ENCODE data around the gene MGAT5B.

The MGAT5B gene

DNA sequence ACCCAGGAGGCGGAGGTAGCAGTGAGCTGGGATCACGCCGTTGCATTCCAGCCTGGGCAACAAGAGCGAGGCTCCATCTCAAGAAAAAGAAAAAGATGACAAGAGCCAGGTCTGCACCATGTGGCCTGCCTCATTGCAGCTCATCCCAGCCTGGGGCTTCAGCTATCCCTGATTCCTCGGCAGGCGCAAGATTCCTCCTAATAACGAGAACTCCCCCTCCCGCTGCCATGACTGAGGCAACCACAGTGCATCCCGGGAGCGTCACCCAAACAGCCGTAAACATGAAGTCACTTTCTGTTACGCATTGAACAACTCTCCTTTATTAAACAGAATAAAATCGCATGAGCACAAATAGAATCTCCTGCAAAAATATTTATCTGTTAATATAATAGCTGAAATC is 120.6 kb downstream of the MGAT5B start:
- H3K4me1 ChIP-seq (ENCODE audit: control insufficient read depth, low read length), result peaks cover 64% of the 10 kb centered on the region
- no peaks in the 10 kb centered on the region for H4K20me1 ChIP-seq (ENCODE audit: control insufficient read depth, insufficient read depth, low read depth, low read length)
- H3K4me3 ChIP-seq (ENCODE audit: low read length), result no peak overlapping the region
- H3K9me3 ChIP-seq (ENCODE audit: control insufficient read depth, insufficient read depth, low read length), result no peaks in the 10 kb centered on the region
- no peaks in the 10 kb centered on the region for H3K79me2 ChIP-seq (ENCODE audit: control insufficient read depth, low read length)
- H3K27me3 ChIP-seq (ENCODE audit: control insufficient read depth, low read length), result no peaks in the 10 kb centered on the region
- TF ChIP-seq EZH2phosphoT487 (IDR thresholded peaks at IDR 0.05; ENCODE audit: borderline replicate concordance, low read length) (no peak), CTCF (IDR thresholded peaks at IDR 0.05; ENCODE audit: low read depth, low read length, poor library complexity, severe bottlenecking) (no peak)
- H3K4me2 ChIP-seq (ENCODE audit: low read length), result no peak overlapping the region
- no peaks in the 10 kb centered on the region for H3K36me3 ChIP-seq (ENCODE audit: control insufficient read depth, low read length)
- H3K27ac ChIP-seq (ENCODE audit: low read depth, low read length), result no peak overlapping the region
- no peaks in the 10 kb centered on the region for H3K9me2 ChIP-seq (replicated peaks; ENCODE audit: control insufficient read depth, low read length)
- peaks cover 1% of the 10 kb centered on the region; the same call in 1 of the 2 replicates for H3F3A ChIP-seq (ENCODE audit: control insufficient read depth, insufficient read depth)

GRCh38 chr17:76989519-76989918 is 121.3 kb downstream of the MGAT5B start:
- Histone ChIP-seq H3K79me2 (ENCODE audit: control insufficient read depth, low read length) (peaks cover 5% of the 10 kb centered on the region), H3K4me2 (ENCODE audit: low read length) (no peak overlapping the region), H3K27ac (ENCODE audit: low read depth, low read length) (no peak overlapping the region), H4K20me1 (ENCODE audit: control insufficient read depth, insufficient read depth, low read depth, low read length) (no peaks in the 10 kb centered on the region), H3K9me2 (replicated peaks; ENCODE audit: control insufficient read depth, low read length) (no peaks in the 10 kb centered on the region), H3F3A (ENCODE audit: control insufficient read depth, insufficient read depth) (peaks cover 5% of the 10 kb centered on the region), H3K4me1 (ENCODE audit: control insufficient read depth, low read length) (peaks cover 64% of the 10 kb centered on the region), H3K27me3 (ENCODE audit: control insufficient read depth, low read length) (no peaks in the 10 kb centered on the region), H3K9me3 (ENCODE audit: control insufficient read depth, insufficient read depth, low read length) (no peaks in the 10 kb centered on the region), H3K4me3 (ENCODE audit: low read length) (no peak overlapping the region), H3K36me3 (ENCODE audit: control insufficient read depth, low read length) (peaks cover 4% of the 10 kb centered on the region; the same call in 1 of the 2 replicates)
- TF ChIP-seq EZH2phosphoT487 (IDR thresholded peaks at IDR 0.05; ENCODE audit: borderline replicate concordance, low read length) (no peak), CTCF (IDR thresholded peaks at IDR 0.05; ENCODE audit: low read depth, low read length, poor library complexity, severe bottlenecking) (no peak)

GRCh38 chr17:76992891-76993290 is 124.7 kb downstream of the MGAT5B start:
- H3K36me3 ChIP-seq (ENCODE audit: control insufficient read depth, low read length), result peaks cover 4% of the 10 kb centered on the region; the same call in 1 of the 2 replicates
- H3K4me1 ChIP-seq (ENCODE audit: control insufficient read depth, low read length), result peaks cover 75% of the 10 kb centered on the region
- H3K4me2 ChIP-seq (ENCODE audit: low read length), result peak overlapping the region; percentile 83
- H3K4me3 ChIP-seq (ENCODE audit: low read length), result no peak overlapping the region
- TF ChIP-seq EZH2phosphoT487 (IDR thresholded peaks at IDR 0.05; ENCODE audit: borderline replicate concordance, low read length), result no peak
- peaks cover 21% of the 10 kb centered on the region for H3F3A ChIP-seq (ENCODE audit: control insufficient read depth, insufficient read depth)
- no peaks in the 10 kb centered on the region for H3K9me2 ChIP-seq (replicated peaks; ENCODE audit: control insufficient read depth, low read length)
- H3K9me3 ChIP-seq (ENCODE audit: control insufficient read depth, insufficient read depth, low read length), result no peaks in the 10 kb centered on the region
- H3K27me3 ChIP-seq (ENCODE audit: control insufficient read depth, low read length), result no peaks in the 10 kb centered on the region
- no peaks in the 10 kb centered on the region for H4K20me1 ChIP-seq (ENCODE audit: control insufficient read depth, insufficient read depth, low read depth, low read length)
- no peak overlapping the region for H3K27ac ChIP-seq (ENCODE audit: low read depth, low read length)
- peaks cover 17% of the 10 kb centered on the region for H3K79me2 ChIP-seq (ENCODE audit: control insufficient read depth, low read length)

- H3K36me3 ChIP-seq (ENCODE audit: control insufficient read depth, low read length), result peaks cover 4% of the 10 kb centered on the region; the same call in 1 of the 2 replicates
- no peaks in the 10 kb centered on the region for H4K20me1 ChIP-seq (ENCODE audit: control insufficient read depth, insufficient read depth, low read depth, low read length)
- no peaks in the 10 kb centered on the region for H3K27me3 ChIP-seq (ENCODE audit: control insufficient read depth, low read length)
- TF ChIP-seq CTCF (IDR thresholded peaks at IDR 0.05; ENCODE audit: low read depth, low read length, poor library complexity, severe bottlenecking), result no peak
- no peaks in the 10 kb centered on the region for H3K9me3 ChIP-seq (ENCODE audit: control insufficient read depth, insufficient read depth, low read length)
- H3K9me2 ChIP-seq (replicated peaks; ENCODE audit: control insufficient read depth, low read length), result no peaks in the 10 kb centered on the region
- peaks cover 25% of the 10 kb centered on the region for H3F3A ChIP-seq (ENCODE audit: control insufficient read depth, insufficient read depth)
- peak overlapping the region; percentile 83 for H3K4me2 ChIP-seq (ENCODE audit: low read length)
- peaks cover 78% of the 10 kb centered on the region for H3K4me1 ChIP-seq (ENCODE audit: control insufficient read depth, low read length)
- H3K79me2 ChIP-seq (ENCODE audit: control insufficient read depth, low read length), result peaks cover 17% of the 10 kb centered on the region
- H3K27ac ChIP-seq (ENCODE audit: low read depth, low read length), result peak overlapping the region; percentile 99
- peak overlapping the region; percentile 71 for H3K4me3 ChIP-seq (ENCODE audit: low read length)
These were observed 125.4 kb downstream of the MGAT5B start for GRCh38 chr17:76993651-76994050.

Data from DOHH2 (cell line).